GM21528 (cell line): Measurements from ENCODE around the gene ATP11A.

Source experiments
- ATAC-seq: cut with Tn5 transposase; IDR thresholded peaks from one replicate; pipeline ENCODE4 v1.9.1; 2021; ENCODE audit warnings: mild to moderate bottlenecking, moderate library complexity; ENCODE audit not compliant: unreplicated experiment, low FRiP score

ATP11A gene

DNA sequence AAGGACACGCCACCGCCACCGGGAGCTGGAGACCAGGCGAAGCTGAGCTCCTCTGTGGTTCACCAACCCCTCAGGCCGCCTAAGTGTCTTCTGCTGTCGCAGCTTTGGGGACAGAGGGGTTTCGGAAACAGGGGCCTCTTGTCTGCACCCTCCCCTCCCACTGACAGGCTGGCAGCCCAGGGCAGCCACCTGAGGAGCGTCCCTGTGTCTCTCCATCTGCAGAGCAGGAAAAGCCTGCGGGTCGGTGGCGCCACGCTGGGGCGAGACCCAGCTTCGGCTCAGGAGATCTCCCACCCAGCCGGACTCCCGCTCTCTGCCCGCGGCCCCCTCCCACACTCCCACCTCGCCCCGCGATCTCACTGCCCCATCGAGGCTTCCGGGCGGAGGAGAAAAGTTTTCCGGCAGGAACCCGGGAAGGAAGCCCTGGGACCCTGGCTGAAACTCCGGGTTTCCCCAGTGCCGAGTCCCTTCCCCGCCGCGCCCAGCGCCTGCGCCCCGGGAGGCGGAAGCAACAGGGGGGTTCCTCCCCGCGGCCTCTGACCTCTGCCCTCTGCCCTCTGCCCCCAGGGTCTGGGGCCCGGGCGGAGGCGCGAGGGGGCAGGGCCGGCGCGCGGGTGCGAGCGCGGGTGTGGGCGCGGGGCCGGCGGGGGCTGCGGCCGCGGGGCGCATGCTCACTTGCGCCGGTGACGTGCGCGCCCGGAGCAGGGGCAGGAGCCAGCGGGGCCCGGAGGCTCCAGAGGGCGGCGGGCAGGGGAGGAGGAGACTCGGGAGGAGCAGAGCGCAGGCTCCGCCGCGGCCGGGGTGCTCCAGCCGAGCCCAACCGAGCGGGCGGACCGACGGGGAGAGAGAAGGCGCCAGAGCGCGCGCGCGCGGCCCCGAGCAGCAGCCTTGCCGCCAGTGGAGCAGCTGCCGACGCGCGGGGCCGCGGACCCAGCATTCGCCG lies at the start of gene ATP11A:
Gene ATP11A (plus strand): TSS at position 736 of the 943 bp plus-strand sequence. CDS start 379 bp downstream, outside the sequence.
- ATAC-seq = peak; percentile 79

GRCh38 chr13:112641456-112642089 lies 48.3 kb upstream of the ATP11A start:
- no peak for ATAC-seq

DNA sequence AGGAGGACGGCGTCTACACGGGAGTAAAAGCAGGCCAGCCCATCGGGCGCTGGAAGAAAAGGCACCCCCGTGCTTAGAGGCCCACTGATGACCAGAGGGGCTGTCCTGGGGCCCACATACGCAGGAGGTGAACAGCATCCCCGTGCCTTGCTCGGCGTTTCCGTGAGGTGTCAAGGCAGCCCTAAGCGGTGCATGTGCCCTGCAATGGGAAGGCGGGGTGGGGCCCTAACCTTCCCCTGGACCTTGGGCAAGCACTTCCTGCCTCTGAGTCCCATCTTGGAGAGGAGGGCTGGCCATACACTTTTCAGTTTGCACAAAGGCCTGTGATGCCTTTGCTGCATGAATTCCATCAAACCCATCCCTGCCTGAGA lies 47.8 kb upstream of the ATP11A start:
- ATAC-seq = no peak

DNA sequence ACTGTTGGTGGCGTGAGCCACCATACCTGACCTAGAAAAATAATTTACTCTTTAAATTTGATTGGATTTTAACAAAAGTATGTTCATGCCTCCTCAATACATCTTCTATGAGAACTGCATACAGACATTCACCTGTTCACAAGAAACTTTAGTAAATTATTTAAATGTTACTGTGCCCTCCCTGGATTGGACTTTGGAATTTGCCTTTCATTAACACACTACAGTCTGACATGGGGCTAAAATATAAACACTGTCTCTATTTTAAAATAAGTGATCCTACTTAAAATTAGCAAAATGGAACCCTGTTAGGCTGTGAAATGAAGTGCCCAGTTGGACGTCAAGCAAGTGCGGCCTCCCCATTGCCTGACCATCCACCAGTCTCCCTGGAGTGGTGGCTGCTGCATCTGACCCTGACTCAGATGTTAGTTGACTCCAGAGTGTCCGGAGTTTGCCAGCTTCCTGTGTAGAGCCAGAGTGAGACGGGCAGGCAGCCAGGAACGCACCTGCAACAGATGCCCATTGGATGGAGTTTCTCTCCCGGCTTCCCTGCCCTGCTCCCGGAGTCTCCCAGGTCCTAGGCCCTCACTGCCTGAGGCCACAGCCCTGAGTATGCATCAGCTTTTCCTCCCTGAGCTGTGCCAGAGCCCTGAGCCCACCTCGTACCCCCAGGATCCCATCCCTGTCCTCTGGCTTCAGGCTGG lies 45.9 kb upstream of the ATP11A start:
- no peak for ATAC-seq

DNA sequence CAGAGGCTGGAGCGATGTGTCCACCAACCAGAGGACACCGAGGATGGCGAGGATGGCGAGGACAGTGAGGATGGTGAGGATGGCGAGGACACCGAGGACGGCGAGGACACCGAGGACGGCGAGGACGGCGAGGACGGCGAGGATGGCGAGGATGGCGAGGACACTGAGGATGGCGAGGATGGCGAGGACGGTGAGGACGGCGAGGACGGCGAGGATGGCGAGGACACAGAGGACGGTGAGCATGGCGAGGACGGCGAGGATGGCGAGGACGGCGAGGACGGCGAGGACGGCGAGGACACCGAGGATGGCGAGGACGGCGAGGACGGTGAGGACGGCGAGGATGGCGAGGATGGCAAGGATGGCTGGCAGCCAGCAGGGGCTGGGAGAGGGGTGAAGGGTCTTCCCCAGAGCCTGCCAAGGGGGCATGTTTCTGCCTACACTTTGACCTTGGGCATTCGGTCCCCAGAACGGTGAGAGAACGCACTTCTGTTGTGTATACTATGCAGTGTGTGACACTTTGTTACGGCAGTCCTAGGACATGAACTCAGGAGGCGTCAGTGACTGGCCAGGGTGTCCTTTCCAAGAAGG lies 44.4 kb upstream of the ATP11A start:
- no peak for ATAC-seq

DNA sequence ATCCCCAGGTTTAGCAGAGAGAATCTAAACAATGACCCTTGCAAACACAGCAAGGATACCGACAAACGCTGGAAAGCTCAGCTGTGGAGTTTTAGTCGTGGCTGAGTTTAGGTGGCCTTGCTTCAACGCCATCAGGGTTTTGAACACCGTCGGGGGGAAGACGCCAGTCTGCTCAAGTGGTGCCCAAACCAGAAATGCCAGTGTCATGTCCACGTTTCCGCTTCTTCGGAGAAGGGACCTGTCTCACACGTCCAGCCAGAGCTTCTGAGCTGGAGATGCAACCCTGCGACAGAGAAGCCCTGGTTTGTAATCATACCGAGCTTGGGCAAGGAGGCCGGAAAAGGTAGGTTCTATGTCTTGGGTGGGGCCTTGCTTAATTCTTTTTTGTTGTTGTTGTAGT lies 42.6 kb upstream of the ATP11A start:
- no peak for ATAC-seq

GRCh38 chr13:112648101-112648500 lies 41.7 kb upstream of the ATP11A start:
- no peak for ATAC-seq

DNA sequence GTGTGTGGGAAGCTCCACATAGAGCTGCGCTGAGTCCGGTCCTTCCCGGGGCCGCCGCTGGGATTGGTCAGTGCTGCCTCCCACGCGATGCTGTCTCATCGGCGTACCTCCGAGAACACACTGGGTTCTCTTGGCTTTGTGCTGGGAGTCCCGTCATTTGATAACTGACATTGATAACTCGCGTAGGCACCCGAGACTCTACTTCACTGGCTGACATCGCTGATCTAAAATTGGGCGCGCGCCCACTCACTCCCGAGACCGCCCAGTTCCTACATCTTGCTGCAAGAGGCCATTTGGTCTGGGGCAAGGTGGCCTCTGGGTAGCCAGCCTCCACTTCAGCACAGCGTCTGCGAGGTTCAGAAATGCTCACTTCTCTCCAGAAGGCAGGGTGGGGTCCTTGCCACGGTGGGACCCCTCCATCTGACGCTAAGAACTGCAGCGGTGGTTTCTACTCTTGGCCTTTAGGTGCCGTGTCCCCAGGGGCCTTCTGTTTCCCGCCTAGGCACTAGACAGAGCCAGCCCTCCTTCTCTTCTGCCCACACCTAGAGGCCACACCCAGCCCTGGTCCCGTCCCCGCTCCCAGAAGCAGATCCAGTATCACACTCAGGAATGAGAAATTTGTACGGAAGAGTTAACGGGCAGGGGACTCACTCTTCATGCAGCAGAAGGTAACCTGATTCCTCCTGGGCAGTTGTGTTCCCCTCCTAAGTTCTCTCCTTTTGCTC lies 40.7 kb upstream of the ATP11A start:
- ATAC-seq = no peak

DNA sequence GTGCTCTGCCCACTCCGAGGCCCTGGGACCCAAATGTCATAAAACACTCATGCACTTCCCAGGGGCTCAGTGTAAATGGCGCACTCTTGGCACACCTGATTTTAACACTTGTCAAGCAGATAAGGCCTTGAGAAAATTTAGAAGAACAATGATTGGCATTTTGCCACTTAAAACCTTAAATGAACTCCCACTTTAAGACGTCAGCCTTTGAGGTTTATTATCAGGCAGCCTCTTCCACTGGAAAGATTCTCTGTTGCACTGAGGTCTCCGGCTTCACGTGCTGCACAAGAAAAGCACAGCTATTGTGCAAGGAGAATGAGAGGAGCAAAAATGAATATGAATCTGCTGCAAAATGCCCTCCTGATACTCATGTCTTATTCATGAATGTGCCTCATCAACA lies 38.5 kb upstream of the ATP11A start:
- no peak for ATAC-seq

DNA sequence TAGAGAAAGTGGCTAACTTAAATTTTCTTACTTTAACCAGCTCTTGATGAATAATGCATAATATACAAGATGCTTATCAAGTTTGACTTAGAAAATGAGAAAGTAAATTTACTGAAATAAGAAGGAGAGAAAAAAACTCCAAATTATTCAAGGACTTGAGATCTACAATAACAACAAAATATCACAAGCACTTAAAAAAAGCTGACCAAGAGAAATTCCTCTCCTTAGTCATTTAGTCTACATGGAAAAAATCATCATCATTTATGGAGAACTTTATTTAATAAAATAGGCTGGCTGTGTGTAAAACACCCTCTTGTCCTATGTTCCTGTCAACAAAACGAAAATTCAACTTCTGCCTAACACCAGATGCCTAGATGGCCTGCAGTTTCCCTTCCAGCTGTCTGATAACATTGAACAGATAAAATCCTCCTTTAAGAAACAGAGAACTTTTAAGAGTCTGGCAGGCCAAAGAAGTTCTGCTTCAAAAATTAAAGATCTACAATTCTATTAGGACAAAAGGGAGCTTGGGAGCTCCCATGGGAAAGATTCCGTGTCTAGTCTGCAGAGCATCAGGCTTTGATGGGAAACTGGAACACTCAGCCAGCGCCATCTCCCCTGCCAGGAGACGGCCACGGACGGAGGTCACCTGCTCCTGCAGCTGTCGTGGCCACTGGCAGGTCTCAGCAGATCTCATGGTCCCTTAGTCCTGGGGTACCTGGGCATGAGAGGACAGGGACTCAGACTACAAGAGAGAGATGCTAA lies 37.9 kb upstream of the ATP11A start:
- no peak for ATAC-seq

GRCh38 chr13:112652512-112653070 lies 37.2 kb upstream of the ATP11A start:
- no peak for ATAC-seq

GRCh38 chr13:112653071-112653470 lies 36.8 kb upstream of the ATP11A start:
- ATAC-seq = no peak

DNA sequence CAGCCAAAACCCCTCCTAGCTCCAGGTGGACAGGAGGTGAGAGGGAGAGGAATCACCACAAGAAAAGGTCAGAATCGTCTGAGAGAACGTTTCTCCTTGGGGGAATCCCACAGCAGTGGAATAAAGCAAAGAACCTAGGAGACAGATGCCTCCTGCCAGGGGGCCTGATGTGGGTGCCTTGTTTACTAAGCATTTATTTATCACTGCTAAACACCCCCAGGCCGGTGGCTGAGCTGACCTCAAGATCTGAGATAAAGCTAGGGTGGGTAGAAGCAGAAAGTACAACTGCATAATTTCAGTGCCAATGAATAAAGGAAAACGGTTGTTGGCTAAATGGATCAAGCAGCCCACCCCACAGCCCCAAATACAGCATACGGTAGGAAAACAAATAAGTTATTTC lies 33.9 kb upstream of the ATP11A start:
- no peak for ATAC-seq

- ATAC-seq = no peak
Measured at GRCh38 chr13:112657850-112658445, 31.9 kb upstream of the ATP11A start.

- no peak for ATAC-seq
Measured at GRCh38 chr13:112658808-112659207, 31.0 kb upstream of the ATP11A start.

- ATAC-seq = no peak
Measured at GRCh38 chr13:112661291-112661690, 28.5 kb upstream of the ATP11A start.

GRCh38 chr13:112664501-112665203 lies 25.2 kb upstream of the ATP11A start:
- ATAC-seq = no peak

DNA sequence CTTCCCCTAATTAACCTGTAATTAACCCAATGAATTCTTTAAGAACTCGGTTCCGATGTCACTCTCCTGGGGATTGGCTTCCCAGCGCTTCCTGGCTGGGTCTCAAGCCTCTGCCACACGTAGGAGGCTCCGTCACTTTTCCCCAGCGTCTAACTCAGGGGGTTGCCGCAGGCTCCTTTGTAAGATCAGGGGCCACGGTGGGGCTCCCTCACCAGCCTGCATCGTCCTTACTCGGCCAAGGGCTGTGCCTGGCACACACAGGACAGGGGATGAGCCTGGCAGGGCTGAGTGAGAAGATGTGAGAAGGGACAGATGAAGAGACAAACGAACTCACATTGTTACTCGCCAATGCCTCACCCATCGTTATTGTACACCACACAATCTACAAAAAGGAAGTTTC lies 20.9 kb upstream of the ATP11A start:
- no peak for ATAC-seq
